Measurements from ENCODE around the gene SUN3. TPM values are rescaled to one million over a fixed set of nuclear protein-coding genes. Genes with fewer than 3 reads are reported as not detected.

SUN3 gene
- total RNA-seq, 2 experiments from 2014 or later, result 0.95 TPM; not detected in 1

GRCh38 chr7:47952224-47952623, 76.7 kb downstream of the SUN3 start:
- CTCF ChIA-PET, result interaction anchor here (1.2 to 1.6 kb wide), 3 partner anchors 17 to 203 kb away, joined by 3 to 5 read pairs (median 4); no protein-coding TSS in a partner anchor
- no peak for DNase-seq
- H3K36me3 Mint-ChIP-seq (ENCODE audit: low read depth), result peaks cover 16% of the 10 kb centered on the region
- intact Hi-C loops (cut with micrococcal nuclease), result no loop called here
- no peaks in the 10 kb centered on the region for H3K4me1 Mint-ChIP-seq (ENCODE audit: low read depth)
- no peak overlapping the region for H3K27ac Mint-ChIP-seq
- no peak for ATAC-seq
- TF ChIP-seq CTCF (IDR thresholded peaks at IDR 0.05), result no peak
- no peak overlapping the region for H3K4me3 Mint-ChIP-seq
- H3K27me3 Mint-ChIP-seq, result no peaks in the 10 kb centered on the region
- no peaks in the 10 kb centered on the region for H3K9me3 Mint-ChIP-seq
- POLR2A ChIA-PET, result no interaction called here

GRCh38 chr7:47951374-47951773, 77.5 kb downstream of the SUN3 start:
- no peak for TF ChIP-seq CTCF (IDR thresholded peaks at IDR 0.05)
- no peaks in the 10 kb centered on the region for H3K4me1 Mint-ChIP-seq (ENCODE audit: low read depth)
- DNase-seq (no peak), ATAC-seq (no peak)
- H3K27me3 Mint-ChIP-seq, result no peaks in the 10 kb centered on the region
- intact Hi-C loops (cut with micrococcal nuclease), result no loop called here
- H3K27ac Mint-ChIP-seq, result no peak overlapping the region
- CTCF ChIA-PET, result interaction anchor here (0.9 to 1.6 kb wide), 3 partner anchors 17 to 204 kb away, joined by 3 to 5 read pairs (median 3); no protein-coding TSS in a partner anchor
- H3K4me3 Mint-ChIP-seq, result no peak overlapping the region
- H3K9me3 Mint-ChIP-seq, result no peaks in the 10 kb centered on the region
- POLR2A ChIA-PET, result no interaction called here
- H3K36me3 Mint-ChIP-seq (ENCODE audit: low read depth), result peaks cover 9% of the 10 kb centered on the region

GRCh38 chr7:47950714-47951113, 78.2 kb downstream of the SUN3 start:
- ChIA-PET POLR2A (no interaction called here), CTCF (interaction anchor here (0.9 to 1.2 kb wide), 2 partner anchors 160 to 204 kb away, joined by 3 read pairs; no protein-coding TSS in a partner anchor)
- Mint-ChIP-seq H3K9me3 (no peaks in the 10 kb centered on the region), H3K27ac (no peak overlapping the region), H3K36me3 (ENCODE audit: low read depth) (peaks cover 8% of the 10 kb centered on the region), H3K4me1 (ENCODE audit: low read depth) (no peaks in the 10 kb centered on the region), H3K4me3 (no peak overlapping the region), H3K27me3 (no peaks in the 10 kb centered on the region)
- intact Hi-C loops (cut with micrococcal nuclease), result no loop called here
- no peak for ATAC-seq
- no peak for DNase-seq
- no peak for TF ChIP-seq CTCF (IDR thresholded peaks at IDR 0.05)

- H3K36me3 Mint-ChIP-seq (ENCODE audit: low read depth), result peaks cover 5% of the 10 kb centered on the region
- ChIA-PET CTCF (interaction anchor here (1.0 to 1.3 kb wide), 2 partner anchors 11 to 205 kb away, joined by 3 read pairs; no protein-coding TSS in a partner anchor), POLR2A (no interaction called here)
- H3K9me3 Mint-ChIP-seq, result no peaks in the 10 kb centered on the region
- intact Hi-C loops (cut with micrococcal nuclease), result no loop called here
- no peak overlapping the region for H3K27ac Mint-ChIP-seq
- no peaks in the 10 kb centered on the region for H3K4me1 Mint-ChIP-seq (ENCODE audit: low read depth)
- H3K4me3 Mint-ChIP-seq, result no peak overlapping the region
- DNase-seq (no peak), ATAC-seq (no peak)
- TF ChIP-seq CTCF (IDR thresholded peaks at IDR 0.05), result no peak
- H3K27me3 Mint-ChIP-seq, result no peaks in the 10 kb centered on the region
These were observed 79.2 kb downstream of the SUN3 start for GRCh38 chr7:47949703-47950102.

- Mint-ChIP-seq H3K9me3 (no peaks in the 10 kb centered on the region), H3K4me1 (ENCODE audit: low read depth) (no peaks in the 10 kb centered on the region), H3K4me3 (no peak within 1 kb of the TSS), H3K27me3 (no peaks in the 10 kb centered on the region), H3K36me3 (ENCODE audit: low read depth) (no peaks in the 10 kb centered on the region), H3K27ac (no peak within 1 kb of the TSS)
- POLR2A ChIA-PET, result no interaction called here
- intact Hi-C loops (cut with micrococcal nuclease), result no loop called here
- TF ChIP-seq CTCF (IDR thresholded peaks at IDR 0.05), result no peak
- DNase-seq, result no peak
- ATAC-seq, result no peak
- CTCF ChIA-PET, result interaction anchor here (0.9 to 1.4 kb wide), 4 partner anchors 21 to 207 kb away, joined by 3 to 5 read pairs (median 4); no protein-coding TSS in a partner anchor
These were observed 80.6 kb downstream of the SUN3 start, which contains the start of gene PKD1L1 for GRCh38 chr7:47948141-47948790. PKD1L1 (minus strand) TSS chr7:47948466; CDS start chr7:47948440, 26 bp downstream.

Measured in activated CD8-positive, alpha-beta T cell treated with anti-CD3 and anti-CD28 coated beads for 36 hours (primary cell).